HEK293 (cell line): Measurements from ENCODE around the gene C16orf95.

Experiments
- CTCF ChIP-seq: fragments of 450-650 bp; formaldehyde crosslinking; IDR thresholded peaks from 2 replicates; pipeline ENCODE4 v1.5.1; 2016; ENCODE audit warnings: missing biosample characterization, missing genetic modification characterization
- ELK4 ChIP-seq: IDR thresholded peaks from 2 replicates; pipeline ENCODE4 v1.6.1; 2011; ENCODE audit warnings: mild to moderate bottlenecking, low read depth, low read length, borderline replicate concordance
- KLF8 ChIP-seq: fragments of 450-650 bp; formaldehyde crosslinking; IDR thresholded peaks from 2 replicates; pipeline ENCODE4 v1.5.1; 2016; ENCODE audit warnings: missing biosample characterization, missing genetic modification characterization
- PBX3 ChIP-seq: sonication (generic); formaldehyde crosslinking; IDR thresholded peaks from 2 replicates; pipeline ENCODE4 v1.8.1; 2022; ENCODE audit warnings: mild to moderate bottlenecking, moderate library complexity, missing genetic modification reagents
- REPIN1 ChIP-seq: fragments of 450-650 bp; formaldehyde crosslinking; IDR thresholded peaks from 2 replicates; pipeline ENCODE4 v1.5.1; 2017; ENCODE audit warnings: missing biosample characterization, missing genetic modification characterization, low read depth
- REST ChIP-seq: fragments of 450-650 bp; formaldehyde crosslinking; IDR thresholded peaks from 2 replicates; pipeline ENCODE4 v1.5.1; 2016; ENCODE audit warnings: missing biosample characterization, missing genetic modification characterization
- TSHZ1 ChIP-seq: fragments of 450-650 bp; formaldehyde crosslinking; IDR thresholded peaks from 2 replicates; pipeline ENCODE4 v1.5.1; 2016; ENCODE audit warnings: missing biosample characterization, missing genetic modification characterization, borderline replicate concordance
- ZBTB8A ChIP-seq: fragments of 450-650 bp; formaldehyde crosslinking; IDR thresholded peaks from 2 replicates; pipeline ENCODE4 v1.5.1; 2016; ENCODE audit warnings: missing biosample characterization, missing genetic modification characterization
- ZNF157 ChIP-seq: fragments of 450-650 bp; formaldehyde crosslinking; IDR thresholded peaks from 2 replicates; pipeline ENCODE4 v1.5.1; 2016; ENCODE audit warnings: missing biosample characterization, missing genetic modification characterization
- ZNF629 ChIP-seq: fragments of 450-650 bp; formaldehyde crosslinking; IDR thresholded peaks from 2 replicates; pipeline ENCODE4 v1.5.1; 2017; ENCODE audit warnings: missing biosample characterization, missing genetic modification characterization
- ZNF645 ChIP-seq: fragments of 450-650 bp; formaldehyde crosslinking; IDR thresholded peaks from 2 replicates; pipeline ENCODE4; 2016; ENCODE audit warnings: missing biosample characterization, missing genetic modification characterization
- ZNF747 ChIP-seq: fragments of 450-650 bp; formaldehyde crosslinking; IDR thresholded peaks from 2 replicates; pipeline ENCODE4 v1.5.1; 2016; ENCODE audit warnings: missing biosample characterization, missing genetic modification characterization

- TF ChIP-seq ZNF629 (tag by site-specific recombination) (no peak), ZNF157 (tag by site-specific recombination) (no peak), CTCF (tag by site-specific recombination) (no peak), REST (tag by site-specific recombination) (no peak), ELK4 (no peak), KLF8 (tag by site-specific recombination) (no peak), ZBTB8A (tag by site-specific recombination) (no peak), ZNF645 (tag by site-specific recombination) (no peak), ZNF747 (no peak), TSHZ1 (no peak), REPIN1 (tag by site-specific recombination) (no peak), PBX3 (CRISPR knock-in tag) (no peak)
Measured at GRCh38 chr16:87291944-87292343, 25.2 kb downstream of the C16orf95 start.
